Panc1 (cell line): Measurements from ENCODE around the gene PPP2R3B. TPM values are rescaled to one million over a fixed set of nuclear protein-coding genes. Genes with fewer than 3 reads are reported as not detected.

Source experiments
- ATAC-seq: fragments of 200-7000 bp; cut with Tn5 transposase; 2 replicates; pipeline ENCODE4 v1.9.1; 2020; ENCODE audit warnings: mild to moderate bottlenecking, moderate library complexity
- BruUV-seq: library from RNA; stranded (reverse); fragments of 400-500 nt; replicated peaks from 2 replicates; lab custom pipeline; 2021; lab: Mats Ljungman, UMichigan
- CTCF ChIA-PET: fragments of 300-600 bp; sonication (Branson Sonifier 250); formaldehyde crosslinking; loops from one replicate; lab custom pipeline; 2022; ENCODE audit warnings: antibody characterized with exemption; lab: Charles Lee
- POLR2A ChIA-PET: fragments of 300-600 bp; sonication (Branson Sonifier 250); formaldehyde crosslinking; loops from one replicate; lab custom pipeline; 2022; ENCODE audit warnings: antibody characterized with exemption; lab: Charles Lee
- DNase-seq: peaks from one replicate; pipeline ENCODE4 v3.0.0-alpha.2; 2010; ENCODE audit warnings: low read depth, low spot score
- H3K27ac ChIP-seq: 2 replicates; pipeline ENCODE4 v1.5.1; 2011; ENCODE audit warnings: mild to moderate bottlenecking, low read length, inconsistent platforms
- H3K27me3 ChIP-seq: fragments of 200-500 bp; sonication (Bioruptor generic); 2 replicates; pipeline ENCODE4 v1.6.0; 2014; ENCODE audit warnings: low read length, inconsistent platforms; ENCODE audit not compliant: control insufficient read depth, insufficient read depth
- H3K36me3 ChIP-seq: fragments of 200-500 bp; sonication (Bioruptor generic); 2 replicates; pipeline ENCODE4 v1.5.1; 2014; ENCODE audit warnings: inconsistent platforms, mild to moderate bottlenecking, low read length, moderate library complexity; ENCODE audit not compliant: control insufficient read depth, insufficient read depth
- H3K4me1 ChIP-seq: 2 replicates; pipeline ENCODE4 v1.5.1; 2011; ENCODE audit warnings: inconsistent platforms, mild to moderate bottlenecking, low read length, moderate library complexity; ENCODE audit not compliant: control insufficient read depth, insufficient read depth
- H3K4me3 ChIP-seq, 2 experiments: 2 replicates each; pipeline ENCODE4 v1.5.1; 2011 to 2012; ENCODE audit warnings: low read depth in 2 of 2, low read length in 2 of 2, mild to moderate bottlenecking in 2 of 2, inconsistent platforms in 1 of 2, moderate library complexity in 1 of 2
- H3K9me3 ChIP-seq: fragments of 200-500 bp; sonication (Bioruptor generic); 2 replicates; pipeline ENCODE4 v1.5.1; 2014; ENCODE audit warnings: low read depth, mild to moderate bottlenecking, inconsistent platforms, low read length, moderate library complexity; ENCODE audit not compliant: control insufficient read depth, insufficient read depth
- CTCF ChIP-seq: fragments of 450-650 bp; IDR thresholded peaks from 2 replicates; pipeline ENCODE4 v1.5.1; 2017; ENCODE audit warnings: mild to moderate bottlenecking
- POLR2AphosphoS5 ChIP-seq: IDR thresholded peaks from 2 replicates; pipeline ENCODE4 v1.6.1; 2012; ENCODE audit warnings: mild to moderate bottlenecking, low read depth, low read length, moderate library complexity
- REST ChIP-seq, 2 experiments: IDR thresholded peaks; 2 replicates each; pipeline ENCODE4 v1.6.1; 2011 to 2012; ENCODE audit warnings: low read depth in 2 of 2, control low read depth in 1 of 2, low read length in 1 of 2, mild to moderate bottlenecking in 1 of 2, moderate library complexity in 1 of 2; ENCODE audit not compliant: insufficient read depth in 1 of 2
- SIN3A ChIP-seq: IDR thresholded peaks from 2 replicates; pipeline ENCODE4 v1.6.1; 2012; ENCODE audit warnings: low read depth, mild to moderate bottlenecking, low read length, moderate library complexity, borderline replicate concordance; ENCODE audit not compliant: insufficient read depth
- TCF7L2 ChIP-seq: IDR thresholded peaks from 2 replicates; pipeline ENCODE4 v1.6.1; 2011; ENCODE audit warnings: mild to moderate bottlenecking, low read depth, low read length, inconsistent platforms
- in situ Hi-C: cut with HindIII; loops from 2 replicates; pipeline ENCODE4 v1.10.0; 2016; ENCODE audit warnings: low sequenced_read_pairs, low pct_unique_long_range_greater_than_20kb
- intact Hi-C: fragments of 100-400 bp; cut with micrococcal nuclease; formaldehyde crosslinking; loops from one replicate; pipeline ENCODE4 v1.10.0; 2022; ENCODE audit not compliant: unreplicated experiment
- total RNA-seq: library from RNA; stranded (reverse); gene quantifications from one replicate; pipeline ENCODE4 v1.2.1, GENCODE V29; 2021; ENCODE audit not compliant: unreplicated experiment

The PPP2R3B gene
- total RNA-seq, 1 experiment from 2014 or later = 19.2 TPM

- CTCF ChIA-PET = no interaction called here
- in situ Hi-C loops = no loop called here
- ATAC-seq = no peak
Measured at GRCh38 chrX:340641-341423, 45.9 kb downstream of the PPP2R3B start.

GRCh38 chrX:340121-340520 lies 46.6 kb downstream of the PPP2R3B start:
- no TSS peak for BruUV-seq
- in situ Hi-C loops = no loop called here

More at GRCh38 chrX:340641-341423, 45.9 kb downstream of the PPP2R3B start:
- Histone ChIP-seq H3K27ac (no peak overlapping the region), H3K4me1 (no peaks in the 10 kb centered on the region), H3K27me3 (no peaks in the 10 kb centered on the region), H3K36me3 (no peaks in the 10 kb centered on the region), H3K9me3 (no peaks in the 10 kb centered on the region), H3K4me3 (no peak overlapping the region)
- DNase-seq = no peak
- intact Hi-C loops = no loop called here
- POLR2A ChIA-PET = no interaction called here
- no peak for TF ChIP-seq TCF7L2
- no peak for TF ChIP-seq REST (IDR thresholded peaks at IDR 0.05; ENCODE audit: insufficient read depth in 1 of 2, low read depth in 2 of 2, low read length in 1 of 2)
- TF ChIP-seq SIN3A = no peak
- TF ChIP-seq CTCF = no peak
- BruUV-seq = no TSS peak

More at GRCh38 chrX:340121-340520, 46.6 kb downstream of the PPP2R3B start:
- TF ChIP-seq REST (IDR thresholded peaks at IDR 0.05; ENCODE audit: insufficient read depth in 1 of 2, low read depth in 2 of 2, low read length in 1 of 2) = no peak
- no peak for TF ChIP-seq SIN3A
- TF ChIP-seq TCF7L2 = no peak
- no peak for TF ChIP-seq POLR2AphosphoS5
- no peak for TF ChIP-seq CTCF
- Histone ChIP-seq H3K4me3 (no peak overlapping the region), H3K27ac (no peak overlapping the region), H3K27me3 (no peaks in the 10 kb centered on the region), H3K9me3 (no peaks in the 10 kb centered on the region), H3K4me1 (no peaks in the 10 kb centered on the region), H3K36me3 (no peaks in the 10 kb centered on the region)
- intact Hi-C loops = no loop called here
- ChIA-PET CTCF (no interaction called here), POLR2A (no interaction called here)
- ATAC-seq = no peak
- DNase-seq = no peak
